ENCODE data around the gene FKBP10.
A peak's percentile ranks its signal among the peaks of the same experiment; 100 is the strongest.

FKBP10 gene

DNA sequence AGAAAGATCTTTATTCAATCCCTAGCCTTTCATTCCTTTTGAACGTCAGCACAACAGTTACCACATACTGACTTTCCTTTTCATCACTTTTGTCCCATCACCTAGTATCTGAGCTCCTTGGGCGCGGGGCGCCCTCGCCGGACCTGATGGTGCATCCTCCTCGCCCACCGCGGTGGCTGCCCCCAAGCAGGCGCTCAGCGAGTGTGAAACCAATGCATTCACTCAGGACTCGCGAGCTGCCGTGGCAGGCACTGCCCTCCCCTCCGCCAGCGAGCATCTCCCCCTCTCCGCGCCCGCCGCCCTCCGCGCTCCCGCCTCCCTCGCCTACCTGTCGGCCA, 51.7 kb downstream of the FKBP10 start:
- CTCF ChIA-PET: interaction anchor here (0.7 to 1.7 kb wide), 4 partner anchors 15 to 168 kb away, joined by 3 to 5 read pairs (median 4); partner anchors contain the start of gene JUP
- TF ChIP-seq FOXM1 (IDR thresholded peaks at IDR 0.05; ENCODE audit: borderline replicate concordance) (no peak), NFRKB (IDR thresholded peaks at IDR 0.05) (no peak), TARDBP (IDR thresholded peaks at IDR 0.05) (no peak), LEF1 (IDR thresholded peaks at IDR 0.05; ENCODE audit: borderline replicate concordance) (no peak), L3MBTL2 (conservative IDR thresholded peaks at IDR 0.05) (no peak), SUZ12 (IDR thresholded peaks at IDR 0.05) (no peak), SP1 (IDR thresholded peaks at IDR 0.05) (no peak), ELF4 (IDR thresholded peaks at IDR 0.05) (no peak), BHLHE40 (IDR thresholded peaks at IDR 0.05; ENCODE audit: borderline replicate concordance) (no peak), FOXA1 (IDR thresholded peaks at IDR 0.05) (no peak), CTBP1 (IDR thresholded peaks at IDR 0.05; ENCODE audit: borderline replicate concordance) (no peak), FOXK2 (IDR thresholded peaks at IDR 0.05) (no peak), ZNF384 (IDR thresholded peaks at IDR 0.05) (no peak), ARNT (IDR thresholded peaks at IDR 0.05) (no peak), HDGF (IDR thresholded peaks at IDR 0.05; ENCODE audit: borderline replicate concordance) (no peak)
- TF ChIP-seq, protein P1, sequence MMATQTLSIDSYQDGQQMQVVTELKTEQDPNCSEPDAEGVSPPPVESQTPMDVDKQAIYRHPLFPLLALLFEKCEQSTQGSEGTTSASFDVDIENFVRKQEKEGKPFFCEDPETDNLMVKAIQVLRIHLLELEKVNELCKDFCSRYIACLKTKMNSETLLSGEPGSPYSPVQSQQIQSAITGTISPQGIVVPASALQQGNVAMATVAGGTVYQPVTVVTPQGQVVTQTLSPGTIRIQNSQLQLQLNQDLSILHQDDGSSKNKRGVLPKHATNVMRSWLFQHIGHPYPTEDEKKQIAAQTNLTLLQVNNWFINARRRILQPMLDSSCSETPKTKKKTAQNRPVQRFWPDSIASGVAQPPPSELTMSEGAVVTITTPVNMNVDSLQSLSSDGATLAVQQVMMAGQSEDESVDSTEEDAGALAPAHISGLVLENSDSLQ (IDR thresholded peaks at IDR 0.05): no peak
- no peak for DNase-seq (ENCODE audit: extremely low spot score)
- POLR2A ChIA-PET: interaction anchor here (0.6 to 3.9 kb wide), 25 partner anchors 9 to 176 kb away, joined by 3 to 36 read pairs (median 5); partner anchors contain the start of genes DNAJC7, EIF1, FKBP10 and JUP

DNA sequence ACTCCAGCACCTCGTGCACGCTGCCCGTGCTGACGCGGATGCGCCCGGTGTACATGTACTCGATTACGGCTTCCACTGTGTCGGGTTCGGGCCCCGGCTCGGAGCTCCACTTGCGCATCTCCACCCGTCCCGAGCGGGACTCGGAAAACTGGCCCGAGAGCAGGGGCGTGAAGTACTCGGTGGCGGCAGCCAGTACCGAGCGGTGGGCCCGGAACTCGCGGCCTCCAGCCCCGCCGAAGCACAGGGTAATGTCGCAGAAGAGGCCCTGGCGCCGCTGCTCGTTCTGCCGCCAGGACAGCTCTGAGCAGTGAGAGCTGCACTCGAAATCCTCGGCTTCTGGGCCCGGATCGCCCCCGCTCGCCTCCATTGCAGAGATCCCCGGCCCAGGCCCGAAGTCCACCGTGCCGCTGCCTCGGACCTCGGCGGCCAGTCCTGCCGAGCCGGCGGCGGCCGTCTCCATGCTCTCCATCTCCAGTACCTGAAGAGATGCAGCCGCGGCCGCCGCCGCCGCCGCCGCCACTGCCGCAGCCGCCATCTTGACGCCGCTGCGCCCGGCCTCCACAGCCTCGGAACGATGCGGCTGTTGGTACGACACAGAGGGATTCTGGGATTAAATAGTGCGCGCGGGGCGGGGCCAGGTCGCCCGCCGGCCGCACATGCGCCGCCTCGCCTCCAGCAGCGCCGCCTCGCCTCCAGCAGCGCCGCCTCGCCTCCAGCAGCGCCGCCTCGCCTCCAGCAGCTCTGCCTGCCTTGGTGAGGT, 52.2 kb downstream of the FKBP10 start, which contains the start of gene KLHL11:
KLHL11 (minus strand) TSS at position 588 of the 760 bp plus-strand sequence; CDS start at position 535, 53 bp downstream.
- ChIA-PET CTCF (interaction anchor here (0.7 to 1.1 kb wide), 3 partner anchors 15 to 161 kb away, joined by 3 read pairs; no protein-coding TSS in a partner anchor), POLR2A (interaction anchor here (0.9 to 3.9 kb wide), 28 partner anchors 9 to 176 kb away, joined by 3 to 36 read pairs (median 4); partner anchors contain the start of genes DNAJC7, EIF1, FKBP10 and NT5C3B)
- peak; percentile 96 for DNase-seq (ENCODE audit: extremely low spot score)
- 0 out of 2 replicates have a peak, but pooled peaks have one; percentile 76 for TF ChIP-seq HDGF (IDR thresholded peaks at IDR 0.05; ENCODE audit: borderline replicate concordance)
- no peak for TF ChIP-seq ARNT (IDR thresholded peaks at IDR 0.05)
- TF ChIP-seq L3MBTL2 (conservative IDR thresholded peaks at IDR 0.05): peak; percentile 72; the same call in 1 of the 2 replicates

DNA sequence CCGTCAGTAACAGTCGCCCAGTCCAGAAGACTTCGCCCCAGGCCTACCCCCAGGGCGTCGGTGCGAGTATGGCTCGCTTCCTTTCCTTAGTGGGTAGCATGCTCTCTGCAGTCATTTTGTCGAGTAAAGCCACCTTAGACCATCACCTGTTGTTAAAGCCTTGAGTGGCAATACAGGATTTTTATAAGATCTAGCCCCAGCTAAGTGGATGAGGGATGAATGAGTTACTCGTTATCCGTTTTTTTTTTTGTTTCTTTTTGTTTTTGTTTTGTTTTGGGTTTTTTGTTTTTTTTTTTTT, 52.7 kb downstream of the FKBP10 start:
- ChIA-PET POLR2A (interaction anchor here (0.9 to 3.9 kb wide), 21 partner anchors 8 to 177 kb away, joined by 3 to 36 read pairs (median 5); partner anchors contain the start of genes DNAJC7, EIF1, FKBP10 and NT5C3B), CTCF (interaction anchor here (1.1 kb wide), 1 partner anchor 160 kb away, joined by 3 read pairs; no protein-coding TSS in a partner anchor)
- no peak for DNase-seq (ENCODE audit: extremely low spot score)
- TF ChIP-seq LEF1 (IDR thresholded peaks at IDR 0.05; ENCODE audit: borderline replicate concordance): no peak
- no peak for TF ChIP-seq FOXA1 (IDR thresholded peaks at IDR 0.05)
- no peak for TF ChIP-seq BHLHE40 (IDR thresholded peaks at IDR 0.05; ENCODE audit: borderline replicate concordance)
- TF ChIP-seq L3MBTL2 (conservative IDR thresholded peaks at IDR 0.05): peak; percentile 46
- no peak for TF ChIP-seq SP1 (IDR thresholded peaks at IDR 0.05)
- TF ChIP-seq ZNF384 (IDR thresholded peaks at IDR 0.05): peak; percentile 42; the same call in 1 of the 2 replicates
- no peak for TF ChIP-seq NFRKB (IDR thresholded peaks at IDR 0.05)
- TF ChIP-seq ELF4 (IDR thresholded peaks at IDR 0.05): no peak
- no peak for TF ChIP-seq TARDBP (IDR thresholded peaks at IDR 0.05)
- no peak for TF ChIP-seq HDGF (IDR thresholded peaks at IDR 0.05; ENCODE audit: borderline replicate concordance)

- POLR2A ChIA-PET: no interaction called here
- no peak for DNase-seq (ENCODE audit: extremely low spot score)
- CTCF ChIA-PET: no interaction called here
- TF ChIP-seq TARDBP (IDR thresholded peaks at IDR 0.05): no peak
- TF ChIP-seq HDGF (IDR thresholded peaks at IDR 0.05; ENCODE audit: borderline replicate concordance): no peak
- TF ChIP-seq SP1 (IDR thresholded peaks at IDR 0.05): no peak
- TF ChIP-seq LEF1 (IDR thresholded peaks at IDR 0.05; ENCODE audit: borderline replicate concordance): no peak
- TF ChIP-seq ZNF384 (IDR thresholded peaks at IDR 0.05): no peak
Measured at GRCh38 chr17:41868568-41868967, 55.8 kb downstream of the FKBP10 start.

DNA sequence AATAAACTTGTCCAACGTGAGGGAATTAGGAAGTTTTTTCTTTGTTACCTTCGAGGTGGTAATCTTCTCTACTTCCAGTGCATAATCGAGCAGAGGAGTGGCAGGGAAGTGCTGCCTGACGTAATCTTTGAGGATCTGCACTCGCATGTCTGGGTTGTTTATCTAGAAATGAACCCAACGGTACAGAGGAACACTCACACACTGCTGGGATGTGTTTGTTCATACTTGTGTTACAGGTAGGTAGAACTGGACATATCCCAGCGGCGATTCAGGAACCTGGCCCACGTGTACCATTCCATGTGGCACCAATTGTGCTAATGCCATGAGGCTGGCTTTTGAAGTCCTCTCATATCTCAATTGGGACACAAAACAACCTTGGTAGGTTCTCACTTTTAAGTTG, 56.6 kb downstream of the FKBP10 start:
- TF ChIP-seq ELF4 (IDR thresholded peaks at IDR 0.05): no peak
- no peak for TF ChIP-seq TARDBP (IDR thresholded peaks at IDR 0.05)
- no peak for TF ChIP-seq BHLHE40 (IDR thresholded peaks at IDR 0.05; ENCODE audit: borderline replicate concordance)
- no peak for TF ChIP-seq HDGF (IDR thresholded peaks at IDR 0.05; ENCODE audit: borderline replicate concordance)
- no peak for TF ChIP-seq FOXA1 (IDR thresholded peaks at IDR 0.05)
- no peak for TF ChIP-seq L3MBTL2 (conservative IDR thresholded peaks at IDR 0.05)
- TF ChIP-seq SP1 (IDR thresholded peaks at IDR 0.05): no peak
- ChIA-PET POLR2A (interaction anchor here (1.6 kb wide), 1 partner anchor 181 kb away, joined by 9 read pairs; the partner anchor contains the start of gene EIF1), CTCF (no interaction called here)
- DNase-seq (ENCODE audit: extremely low spot score): no peak

- TF ChIP-seq FOXK2 (IDR thresholded peaks at IDR 0.05) (no peak), HDGF (IDR thresholded peaks at IDR 0.05; ENCODE audit: borderline replicate concordance) (no peak), L3MBTL2 (conservative IDR thresholded peaks at IDR 0.05) (no peak), FOXA1 (IDR thresholded peaks at IDR 0.05) (no peak), NFRKB (IDR thresholded peaks at IDR 0.05) (no peak), ZNF384 (IDR thresholded peaks at IDR 0.05) (no peak), SUZ12 (IDR thresholded peaks at IDR 0.05) (no peak), ARNT (IDR thresholded peaks at IDR 0.05) (no peak), BHLHE40 (IDR thresholded peaks at IDR 0.05; ENCODE audit: borderline replicate concordance) (no peak), CTBP1 (IDR thresholded peaks at IDR 0.05; ENCODE audit: borderline replicate concordance) (no peak), TARDBP (IDR thresholded peaks at IDR 0.05) (no peak), SP1 (IDR thresholded peaks at IDR 0.05) (no peak), ELF4 (IDR thresholded peaks at IDR 0.05) (no peak), FOXM1 (IDR thresholded peaks at IDR 0.05; ENCODE audit: borderline replicate concordance) (no peak), LEF1 (IDR thresholded peaks at IDR 0.05; ENCODE audit: borderline replicate concordance) (no peak)
- TF ChIP-seq, protein P1 (IDR thresholded peaks at IDR 0.05): no peak
- POLR2A ChIA-PET: interaction anchor here (0.8 to 1.6 kb wide), 2 partner anchors 48 to 182 kb away, joined by 3 to 9 read pairs; partner anchors contain the start of gene EIF1
- DNase-seq (ENCODE audit: extremely low spot score): no peak
- CTCF ChIA-PET: interaction anchor here (0.5 kb wide), 1 partner anchor 88 kb away, joined by 3 read pairs; no protein-coding TSS in a partner anchor
Measured at GRCh38 chr17:41870097-41870496, 57.3 kb downstream of the FKBP10 start.

Data from HEK293T (cell line).